HepG2 (cell line): ENCODE results near the gene KIAA0825. TPM values are rescaled to one million over a fixed set of nuclear protein-coding genes. Genes with fewer than 3 reads are reported as not detected.

Experiments
- ASH2L ChIP-seq: fragments of 300-600, 200-600 bp; sonication (generic); IDR thresholded peaks from 2 replicates; pipeline ENCODE4 v1.7.0; 2017; ENCODE audit warnings: low read depth, mild to moderate bottlenecking, moderate library complexity, mixed read lengths, low read length; ENCODE audit not compliant: insufficient read length
- BRF2 ChIP-seq: sonication (generic); formaldehyde crosslinking; IDR thresholded peaks from 2 replicates; pipeline ENCODE4 v1.8.1; 2022; ENCODE audit warnings: mild to moderate bottlenecking, missing genetic modification reagents
- GATAD2A ChIP-seq: IDR thresholded peaks from 2 replicates; pipeline ENCODE4 v1.6.1; 2016
- GTF2F1 ChIP-seq: fragments of 150-350 bp; IDR thresholded peaks from 2 replicates; pipeline ENCODE4 v1.6.1; 2014; ENCODE audit warnings: low read length
- HNF4A ChIP-seq: sonication (generic); formaldehyde crosslinking; IDR thresholded peaks from 2 replicates; pipeline ENCODE4 v1.4.0; 2020; ENCODE audit warnings: missing genetic modification reagents
- MXI1 ChIP-seq: IDR thresholded peaks from 3 replicates; pipeline ENCODE4 v1.6.1; 2012; ENCODE audit warnings: low read depth, low read length, inconsistent platforms, borderline replicate concordance
- PLRG1 ChIP-seq: fragments of 450-650 bp; conservative IDR thresholded peaks from 2 replicates; pipeline ENCODE4 v1.6.1; 2016
- RBFOX2 ChIP-seq: fragments of 200-400 bp; formaldehyde crosslinking; IDR thresholded peaks from 2 replicates; pipeline ENCODE4 v1.6.1; 2017; ENCODE audit warnings: low read depth, mild to moderate bottlenecking, low read length
- RELA ChIP-seq: sonication (generic); formaldehyde crosslinking; IDR thresholded peaks from 2 replicates; pipeline ENCODE4 v1.4.0; 2020; ENCODE audit warnings: missing genetic modification reagents
- REXO4 ChIP-seq: sonication (generic); formaldehyde crosslinking; IDR thresholded peaks from 2 replicates; pipeline ENCODE4 v1.8.0; 2022; ENCODE audit warnings: missing genetic modification reagents, mild to moderate bottlenecking, borderline replicate concordance
- SALL1 ChIP-seq: sonication (generic); formaldehyde crosslinking; IDR thresholded peaks from 2 replicates; pipeline ENCODE4 v1.8.0; 2022; ENCODE audit warnings: mild to moderate bottlenecking, missing genetic modification reagents
- TCF12 ChIP-seq, 2 experiments: fragments of 450-650 bp in 1 of 2; sonication (generic) in 1 of 2; formaldehyde crosslinking in 1 of 2; IDR thresholded peaks; 2 replicates each; pipeline versions ENCODE4 v1.6.1 to v1.8.0; 2017 to 2022; ENCODE audit warnings: antibody characterized with exemption in 1 of 2, mild to moderate bottlenecking in 1 of 2, missing genetic modification reagents in 1 of 2, moderate library complexity in 1 of 2
- UBTF ChIP-seq: sonication (generic); formaldehyde crosslinking; IDR thresholded peaks from 2 replicates; pipeline ENCODE4 v1.4.0; 2020; ENCODE audit warnings: mild to moderate bottlenecking, missing genetic modification reagents
- ZBTB1 ChIP-seq: sonication (generic); formaldehyde crosslinking; IDR thresholded peaks from 2 replicates; pipeline ENCODE4 v1.4.0; 2020; ENCODE audit warnings: missing genetic modification reagents, borderline replicate concordance
- ZFP1 ChIP-seq: IDR thresholded peaks from 2 replicates; pipeline ENCODE4 v1.6.1; 2016
- ZNF17 ChIP-seq: sonication (generic); formaldehyde crosslinking; IDR thresholded peaks from 2 replicates; pipeline ENCODE4 v1.5.0; 2020; ENCODE audit warnings: mild to moderate bottlenecking, missing genetic modification reagents
- ZNF512B ChIP-seq: sonication (generic); formaldehyde crosslinking; IDR thresholded peaks from 2 replicates; pipeline ENCODE4 v1.5.1; 2020; ENCODE audit warnings: missing genetic modification reagents, mild to moderate bottlenecking, borderline replicate concordance
- ZNF552 ChIP-seq: sonication (generic); formaldehyde crosslinking; IDR thresholded peaks from 2 replicates; pipeline ENCODE4 v1.9.0; 2022; ENCODE audit warnings: missing genetic modification reagents, mild to moderate bottlenecking, borderline replicate concordance
- ZNF674 ChIP-seq: sonication (generic); formaldehyde crosslinking; IDR thresholded peaks from 2 replicates; pipeline ENCODE4 v1.5.0; 2020; ENCODE audit warnings: low read depth, mild to moderate bottlenecking, missing genetic modification reagents
- ZNF678 ChIP-seq: sonication (generic); formaldehyde crosslinking; IDR thresholded peaks from 2 replicates; pipeline ENCODE4 v1.4.0; 2020; ENCODE audit warnings: mild to moderate bottlenecking, missing genetic modification reagents
- ZNF775 ChIP-seq: sonication (generic); formaldehyde crosslinking; IDR thresholded peaks from 2 replicates; pipeline ENCODE4 v1.4.0; 2020; ENCODE audit warnings: missing genetic modification reagents, mild to moderate bottlenecking, moderate library complexity, borderline replicate concordance
- polyA plus RNA-seq, 8 experiments: library from polyadenylated mRNA; depleted of rRNA in 3 of 8; stranded (reverse) in 7 of 8; unstranded in 1 of 8; fragments of >200 nt; fragmentation: Illumina TruSeq in 4 of 8; extraction: Trizol in 4 of 8; gene quantifications; 2 replicates each; pipeline versions ENCODE4 v1.2.1 to v1.2.3, GENCODE V29; 2011 to 2016; ENCODE audit warnings: low read depth in 4 of 8, missing spikeins in 1 of 8, mixed read lengths in 1 of 8; ENCODE audit not compliant: insufficient read depth in 1 of 8
- total RNA-seq, 5 experiments: library from RNA; depleted of rRNA; stranded (reverse); fragments of >200 nt; fragmentation: Illumina TruSeq; extraction: Trizol; gene quantifications; 2 replicates each; pipeline ENCODE4 v1.2.3, GENCODE V29; 2016; ENCODE audit warnings: low read depth in 1 of 5
- TF ChIP-seq, protein P1 (sequence below): sonication (generic); formaldehyde crosslinking; IDR thresholded peaks from 2 replicates; pipeline ENCODE4 v1.8.1; 2023; ENCODE audit warnings: mild to moderate bottlenecking, moderate library complexity, missing genetic modification reagents

The KIAA0825 gene
- total and polyA plus RNA-seq, 2 of the 13 experiments (the other 11 are each of a cell fraction or from before 2014, with no cell fraction given): 0.05 to 0.51 TPM

DNA sequence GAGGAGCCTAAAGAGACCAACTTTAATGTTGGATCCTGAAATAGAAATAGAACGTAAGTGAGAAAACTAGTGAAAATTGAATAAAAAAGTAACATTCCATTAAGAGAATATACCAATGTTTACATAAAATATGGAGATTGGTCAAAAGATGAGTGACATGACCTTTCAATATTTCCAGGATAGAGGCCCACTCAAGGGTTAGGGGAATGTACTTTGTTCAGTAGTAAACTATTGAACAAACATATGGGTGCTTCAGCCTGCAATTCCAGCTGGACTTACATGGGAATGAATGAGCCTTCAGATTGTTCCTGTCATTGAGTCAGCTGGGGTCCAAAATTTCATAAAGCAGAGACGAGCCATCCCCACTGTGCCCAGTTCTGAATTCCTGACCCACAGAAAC, 505.3 kb downstream of the KIAA0825 start (continued):
- TF ChIP-seq, protein P1, sequence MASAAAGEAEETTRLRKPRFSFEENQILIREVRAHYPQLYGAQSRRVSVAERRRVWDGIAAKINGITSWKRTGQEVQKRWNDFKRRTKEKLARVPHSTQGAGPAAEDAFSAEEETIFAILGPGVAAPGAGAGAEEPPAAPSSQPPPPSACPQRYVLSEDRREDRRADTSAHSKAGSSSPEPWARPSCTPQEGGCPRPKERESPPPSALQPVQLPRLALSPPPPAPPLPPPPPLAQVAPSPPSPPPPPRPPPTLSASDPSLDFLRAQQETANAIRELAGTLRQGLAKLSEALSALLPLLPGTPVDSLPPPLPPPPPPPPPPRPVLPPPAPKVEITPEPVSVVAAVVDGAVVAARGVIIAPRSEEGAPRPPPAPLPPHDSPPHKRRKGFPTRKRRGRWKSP: no peak
- peak; percentile 83; the same call in 1 of the 2 replicates for TF ChIP-seq SALL1 (CRISPR knock-in tag)
- no peak for TF ChIP-seq ZNF674 (CRISPR knock-in tag)
- peak; percentile 74 for TF ChIP-seq HNF4A
- TF ChIP-seq UBTF: no peak
- no peak for TF ChIP-seq RBFOX2
- no peak for TF ChIP-seq ZBTB1 (CRISPR knock-in tag)
- TF ChIP-seq TCF12 (IDR thresholded peaks at IDR 0.05): no peak
- no peak for TF ChIP-seq TCF12 (CRISPR knock-in tag; IDR thresholded peaks at IDR 0.05)
- TF ChIP-seq ZNF552 (CRISPR knock-in tag): no peak
- TF ChIP-seq BRF2: no peak
- TF ChIP-seq ASH2L: peak; percentile 36
- TF ChIP-seq RELA (CRISPR knock-in tag): no peak
- no peak for TF ChIP-seq ZNF512B
- TF ChIP-seq GATAD2A: peak; percentile 66
- no peak for TF ChIP-seq MXI1
- no peak for TF ChIP-seq ZFP1
- no peak for TF ChIP-seq ZNF17 (CRISPR knock-in tag)
- no peak for TF ChIP-seq REXO4 (CRISPR knock-in tag)
- no peak for TF ChIP-seq ZNF775 (CRISPR knock-in tag)
- no peak for TF ChIP-seq PLRG1
- no peak for TF ChIP-seq ZNF678
- no peak for TF ChIP-seq GTF2F1
